Measurements from ENCODE around the gene GABRD.

Gene GABRD

GRCh38 chr1:2050793-2051682 is 31.9 kb downstream of the GABRD start:
- DNase-seq, result no peak
- Histone ChIP-seq H3K4me2 (ENCODE audit: insufficient read depth, low read length) (no peak overlapping the region), H3K36me3 (ENCODE audit: insufficient read depth, low read length) (no peaks in the 10 kb centered on the region), H3K27ac (ENCODE audit: low read length) (no peak overlapping the region), H4K20me1 (ENCODE audit: insufficient read depth, low read length) (no peaks in the 10 kb centered on the region; the same call in 1 of the 2 replicates), H3K4me1 (ENCODE audit: insufficient read depth, low read length) (no peaks in the 10 kb centered on the region), H2AFZ (ENCODE audit: low read depth, low read length) (no peak overlapping the region), H3K4me3 (ENCODE audit: low read depth in 1 of 2, low read length in 2 of 2) (no peak overlapping the region), H3K9ac (ENCODE audit: low read depth, low read length) (no peak overlapping the region), H3K79me2 (ENCODE audit: insufficient read depth, low read length) (no peaks in the 10 kb centered on the region), H3K27me3 (ENCODE audit: insufficient read depth, low read length, poor library complexity) (no peaks in the 10 kb centered on the region), H3K9me3 (ENCODE audit: insufficient read depth, low read length, severe bottlenecking) (no peaks in the 10 kb centered on the region)
- ATAC-seq (ENCODE audit: insufficient read depth, low read depth), result no peak
- TF ChIP-seq EZH2 (IDR thresholded peaks at IDR 0.05; ENCODE audit: borderline replicate concordance, low read depth, low read length, severe bottlenecking) (no peak), CTCF (IDR thresholded peaks at IDR 0.05; ENCODE audit: borderline replicate concordance, extremely low read depth, low read length, poor library complexity, severe bottlenecking) (no peak)

GRCh38 chr1:2052054-2052679 is 33.0 kb downstream of the GABRD start:
- H3K4me2 ChIP-seq (ENCODE audit: insufficient read depth, low read length), result no peak overlapping the region

DNA sequence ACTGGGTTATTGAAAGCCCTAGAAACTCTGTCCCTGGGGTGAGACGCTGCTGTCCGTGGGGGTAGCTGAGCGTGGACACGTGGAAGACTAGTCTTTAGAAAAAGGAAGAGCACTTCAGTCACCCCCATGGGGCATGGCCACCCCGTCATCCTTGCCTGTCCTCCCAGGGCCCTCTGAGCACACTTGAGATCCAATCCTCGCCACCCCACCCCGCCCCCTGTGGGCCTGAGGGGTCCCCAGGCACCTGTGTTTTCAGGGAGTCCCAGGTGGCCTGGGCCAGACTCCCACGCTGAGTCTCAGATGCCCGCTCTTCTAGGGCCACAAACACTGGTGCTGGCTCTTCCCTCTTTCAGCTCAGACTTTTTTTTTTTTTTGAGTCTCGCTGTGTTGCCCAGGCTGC is 33.6 kb downstream of the GABRD start:
- TF ChIP-seq CTCF (IDR thresholded peaks at IDR 0.05; ENCODE audit: borderline replicate concordance, extremely low read depth, low read length, poor library complexity, severe bottlenecking) (no peak), EZH2 (IDR thresholded peaks at IDR 0.05; ENCODE audit: borderline replicate concordance, low read depth, low read length, severe bottlenecking) (no peak)
- no peak overlapping the region for H3K4me3 ChIP-seq (ENCODE audit: low read depth in 1 of 2, low read length in 2 of 2)
- no peak for DNase-seq
- no peaks in the 10 kb centered on the region for H3K36me3 ChIP-seq (ENCODE audit: insufficient read depth, low read length)
- no peaks in the 10 kb centered on the region for H3K27me3 ChIP-seq (ENCODE audit: insufficient read depth, low read length, poor library complexity)
- H3K27ac ChIP-seq (ENCODE audit: low read length), result no peak overlapping the region
- ATAC-seq (ENCODE audit: insufficient read depth, low read depth), result no peak
- no peaks in the 10 kb centered on the region for H3K79me2 ChIP-seq (ENCODE audit: insufficient read depth, low read length)
- no peaks in the 10 kb centered on the region for H3K9me3 ChIP-seq (ENCODE audit: insufficient read depth, low read length, severe bottlenecking)
- H3K4me1 ChIP-seq (ENCODE audit: insufficient read depth, low read length), result no peaks in the 10 kb centered on the region
- H3K9ac ChIP-seq (ENCODE audit: low read depth, low read length), result no peak overlapping the region
- no peak overlapping the region for H2AFZ ChIP-seq (ENCODE audit: low read depth, low read length)
- H3K4me2 ChIP-seq (ENCODE audit: insufficient read depth, low read length), result no peak overlapping the region
- H4K20me1 ChIP-seq (ENCODE audit: insufficient read depth, low read length), result no peaks in the 10 kb centered on the region; the same call in 1 of the 2 replicates

More at GRCh38 chr1:2052054-2052679, 33.0 kb downstream of the GABRD start:
- Histone ChIP-seq H3K27me3 (ENCODE audit: insufficient read depth, low read length, poor library complexity) (no peaks in the 10 kb centered on the region), H3K4me3 (ENCODE audit: low read depth in 1 of 2, low read length in 2 of 2) (no peak overlapping the region), H3K4me1 (ENCODE audit: insufficient read depth, low read length) (no peaks in the 10 kb centered on the region), H2AFZ (ENCODE audit: low read depth, low read length) (no peak overlapping the region), H3K9ac (ENCODE audit: low read depth, low read length) (no peak overlapping the region), H3K9me3 (ENCODE audit: insufficient read depth, low read length, severe bottlenecking) (no peaks in the 10 kb centered on the region), H3K36me3 (ENCODE audit: insufficient read depth, low read length) (no peaks in the 10 kb centered on the region), H3K27ac (ENCODE audit: low read length) (no peak overlapping the region), H3K79me2 (ENCODE audit: insufficient read depth, low read length) (no peaks in the 10 kb centered on the region), H4K20me1 (ENCODE audit: insufficient read depth, low read length) (no peaks in the 10 kb centered on the region; the same call in 1 of the 2 replicates)
- no peak for ATAC-seq (ENCODE audit: insufficient read depth, low read depth)
- no peak for DNase-seq
- TF ChIP-seq EZH2 (IDR thresholded peaks at IDR 0.05; ENCODE audit: borderline replicate concordance, low read depth, low read length, severe bottlenecking) (no peak), CTCF (IDR thresholded peaks at IDR 0.05; ENCODE audit: borderline replicate concordance, extremely low read depth, low read length, poor library complexity, severe bottlenecking) (no peak)
